ENCODE measurements around the gene PPIL3.

DNA sequence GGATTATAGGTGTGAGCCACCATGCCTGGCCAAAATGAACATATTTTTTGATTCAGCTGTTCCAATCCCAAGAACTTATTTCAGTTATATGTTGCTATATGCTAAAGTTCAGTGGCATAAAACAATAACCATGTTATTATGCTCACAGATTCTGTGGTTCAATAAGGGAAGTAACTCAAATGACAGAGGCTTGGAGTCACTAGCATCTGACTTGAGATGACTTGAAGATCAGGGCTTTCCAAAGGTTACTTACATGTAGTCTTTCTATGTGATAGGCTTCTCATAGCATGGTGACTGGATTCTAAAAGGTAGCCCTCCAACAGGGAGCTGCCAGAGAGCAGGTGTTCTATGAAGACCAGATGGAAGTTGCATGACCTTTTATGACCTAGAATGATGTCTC, 41.6 kb downstream of the PPIL3 start:
- TF ChIP-seq, protein P1, sequence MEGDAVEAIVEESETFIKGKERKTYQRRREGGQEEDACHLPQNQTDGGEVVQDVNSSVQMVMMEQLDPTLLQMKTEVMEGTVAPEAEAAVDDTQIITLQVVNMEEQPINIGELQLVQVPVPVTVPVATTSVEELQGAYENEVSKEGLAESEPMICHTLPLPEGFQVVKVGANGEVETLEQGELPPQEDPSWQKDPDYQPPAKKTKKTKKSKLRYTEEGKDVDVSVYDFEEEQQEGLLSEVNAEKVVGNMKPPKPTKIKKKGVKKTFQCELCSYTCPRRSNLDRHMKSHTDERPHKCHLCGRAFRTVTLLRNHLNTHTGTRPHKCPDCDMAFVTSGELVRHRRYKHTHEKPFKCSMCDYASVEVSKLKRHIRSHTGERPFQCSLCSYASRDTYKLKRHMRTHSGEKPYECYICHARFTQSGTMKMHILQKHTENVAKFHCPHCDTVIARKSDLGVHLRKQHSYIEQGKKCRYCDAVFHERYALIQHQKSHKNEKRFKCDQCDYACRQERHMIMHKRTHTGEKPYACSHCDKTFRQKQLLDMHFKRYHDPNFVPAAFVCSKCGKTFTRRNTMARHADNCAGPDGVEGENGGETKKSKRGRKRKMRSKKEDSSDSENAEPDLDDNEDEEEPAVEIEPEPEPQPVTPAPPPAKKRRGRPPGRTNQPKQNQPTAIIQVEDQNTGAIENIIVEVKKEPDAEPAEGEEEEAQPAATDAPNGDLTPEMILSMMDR (IDR thresholded peaks at IDR 0.05; ENCODE audit: extremely low read depth in 1 of 2, insufficient read depth in 1 of 2, low read depth in 1 of 2, low read length in 2 of 2): no peak
- TF ChIP-seq POLR2A (IDR thresholded peaks at IDR 0.05; ENCODE audit: low read depth, low read length): no peak
- no peak for TF ChIP-seq EZH2 (IDR thresholded peaks at IDR 0.05; ENCODE audit: borderline replicate concordance, low read depth, low read length, severe bottlenecking)
